Omental fat pad (tissue), 4 donors: ENCODE data around the gene TANC1. TPM values are rescaled to one million over a fixed set of nuclear protein-coding genes. Genes with fewer than 3 reads are reported as not detected.

Experiments
- ATAC-seq: fragments of 150-250 bp; one replicate; pipeline ENCODE4 v1.9.1; 2016; ENCODE audit warnings: mild to moderate bottlenecking, moderate library complexity; ENCODE audit not compliant: low FRiP score
- DNase-seq: peaks from one replicate; pipeline ENCODE4 v3.0.0-alpha.2; 2019; ENCODE audit warnings: low spot score
- total RNA-seq, 4 donors: library from RNA; depleted of rRNA; stranded (reverse); fragments of >200 nt; gene quantifications; one replicate each; pipeline ENCODE4 v1.1.0, GENCODE V29; 2016
- TF ChIP-seq, protein P1 (sequence below), 3 donors: fragments of 450-650 bp; IDR thresholded peaks; one replicate each; pipeline ENCODE4 v1.5.1; 2016 to 2017; ENCODE audit warnings: antibody characterized with exemption in 3 of 3, mild to moderate bottlenecking in 3 of 3, moderate library complexity in 2 of 3

TANC1 gene
- total RNA-seq, 4 donors from 2014 or later, result 26.4 to 72.5 (median 34.9) TPM

DNA sequence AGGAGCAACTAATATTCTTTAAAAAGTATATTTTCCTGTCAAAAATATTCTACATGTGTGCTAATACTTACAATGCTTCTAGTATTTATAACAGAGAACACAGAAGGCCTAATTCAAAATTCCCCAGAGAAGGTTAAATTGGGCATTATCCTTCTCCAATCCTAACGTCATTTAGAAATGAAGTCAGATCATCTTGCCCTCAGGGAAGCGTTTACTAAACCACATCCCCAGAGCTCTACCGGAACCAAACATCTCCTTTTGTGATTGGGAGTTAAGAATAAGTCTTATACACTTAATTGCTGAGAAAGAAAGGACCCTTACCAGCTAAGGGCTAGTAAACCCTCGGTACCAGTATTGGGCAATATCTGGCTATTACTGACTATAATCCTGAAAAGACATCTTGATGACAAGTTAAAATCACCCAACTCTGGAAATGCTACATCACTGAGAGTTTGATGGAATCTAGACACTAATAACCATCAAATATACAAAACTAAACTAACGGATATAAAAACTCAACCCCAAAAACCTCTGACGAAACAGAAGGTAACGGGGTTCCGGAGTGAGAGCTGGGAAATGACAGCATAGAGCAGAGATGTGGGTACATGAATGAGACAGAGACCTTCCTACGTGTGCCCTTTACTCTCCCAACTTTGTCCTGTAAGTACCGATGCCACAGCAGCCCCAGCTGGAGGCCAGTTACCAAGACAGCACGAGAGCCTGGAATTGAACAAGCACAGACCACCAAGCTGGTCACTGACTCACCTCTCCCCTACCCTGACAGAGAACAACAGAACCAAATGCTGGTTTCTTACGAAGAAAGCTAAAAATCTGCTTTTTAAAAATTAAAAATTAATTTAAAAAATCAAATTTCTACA, 283.1 kb downstream of the TANC1 start:
- no peak for ATAC-seq
- TF ChIP-seq, protein P1, sequence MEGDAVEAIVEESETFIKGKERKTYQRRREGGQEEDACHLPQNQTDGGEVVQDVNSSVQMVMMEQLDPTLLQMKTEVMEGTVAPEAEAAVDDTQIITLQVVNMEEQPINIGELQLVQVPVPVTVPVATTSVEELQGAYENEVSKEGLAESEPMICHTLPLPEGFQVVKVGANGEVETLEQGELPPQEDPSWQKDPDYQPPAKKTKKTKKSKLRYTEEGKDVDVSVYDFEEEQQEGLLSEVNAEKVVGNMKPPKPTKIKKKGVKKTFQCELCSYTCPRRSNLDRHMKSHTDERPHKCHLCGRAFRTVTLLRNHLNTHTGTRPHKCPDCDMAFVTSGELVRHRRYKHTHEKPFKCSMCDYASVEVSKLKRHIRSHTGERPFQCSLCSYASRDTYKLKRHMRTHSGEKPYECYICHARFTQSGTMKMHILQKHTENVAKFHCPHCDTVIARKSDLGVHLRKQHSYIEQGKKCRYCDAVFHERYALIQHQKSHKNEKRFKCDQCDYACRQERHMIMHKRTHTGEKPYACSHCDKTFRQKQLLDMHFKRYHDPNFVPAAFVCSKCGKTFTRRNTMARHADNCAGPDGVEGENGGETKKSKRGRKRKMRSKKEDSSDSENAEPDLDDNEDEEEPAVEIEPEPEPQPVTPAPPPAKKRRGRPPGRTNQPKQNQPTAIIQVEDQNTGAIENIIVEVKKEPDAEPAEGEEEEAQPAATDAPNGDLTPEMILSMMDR (IDR thresholded peaks at IDR 0.05), result no peak
- DNase-seq, result no peak

DNA sequence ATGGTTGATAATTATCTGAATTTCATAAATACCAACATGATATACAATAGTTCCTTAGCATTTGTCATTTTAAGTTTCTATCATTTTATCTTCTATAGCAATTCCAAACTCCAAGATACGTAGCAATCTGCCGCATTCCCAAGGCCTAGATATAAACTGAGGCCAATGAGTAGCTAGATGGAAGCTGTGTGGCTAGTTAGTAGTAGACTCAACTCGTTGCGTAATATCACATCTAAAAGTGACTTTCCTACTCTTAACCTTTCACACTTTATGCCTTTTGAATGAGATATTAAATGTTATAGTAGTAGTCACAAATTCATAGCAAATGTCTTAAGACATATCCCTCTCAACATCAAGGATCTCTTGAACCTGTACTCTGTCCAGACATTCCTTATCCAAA, 284.5 kb downstream of the TANC1 start:
- DNase-seq (no peak), ATAC-seq (no peak)
- TF ChIP-seq, protein P1 (IDR thresholded peaks at IDR 0.05), result no peak

GRCh38 chr2:159256159-159256558, 287.7 kb downstream of the TANC1 start:
- no peak for DNase-seq
- no peak for ATAC-seq
- TF ChIP-seq, protein P1 (IDR thresholded peaks at IDR 0.05), result no peak

DNA sequence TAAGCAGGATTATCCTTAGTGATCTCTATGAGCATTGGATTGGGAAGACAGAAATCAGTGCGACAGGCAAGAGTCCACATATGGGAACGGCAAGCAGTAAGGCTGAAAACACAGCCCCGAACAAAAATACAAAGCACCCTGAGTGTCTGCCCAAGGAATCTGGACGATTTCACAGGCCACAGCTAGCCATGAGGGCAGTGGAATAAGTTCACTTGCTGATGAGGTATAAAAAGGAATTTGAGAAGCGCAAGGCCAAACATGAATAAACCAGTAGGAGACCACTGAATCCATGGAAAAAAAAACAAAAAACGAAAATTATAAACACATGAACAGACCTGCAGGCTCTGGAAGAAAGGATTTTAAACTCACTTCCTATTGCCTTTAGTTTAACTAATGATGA, 293.8 kb downstream of the TANC1 start:
- ATAC-seq (no peak), DNase-seq (no peak)
- TF ChIP-seq, protein P1 (IDR thresholded peaks at IDR 0.05), result no peak

GRCh38 chr2:159262904-159263303, 294.5 kb downstream of the TANC1 start:
- ATAC-seq (no peak), DNase-seq (no peak)
- TF ChIP-seq, protein P1 (IDR thresholded peaks at IDR 0.05), result no peak

DNA sequence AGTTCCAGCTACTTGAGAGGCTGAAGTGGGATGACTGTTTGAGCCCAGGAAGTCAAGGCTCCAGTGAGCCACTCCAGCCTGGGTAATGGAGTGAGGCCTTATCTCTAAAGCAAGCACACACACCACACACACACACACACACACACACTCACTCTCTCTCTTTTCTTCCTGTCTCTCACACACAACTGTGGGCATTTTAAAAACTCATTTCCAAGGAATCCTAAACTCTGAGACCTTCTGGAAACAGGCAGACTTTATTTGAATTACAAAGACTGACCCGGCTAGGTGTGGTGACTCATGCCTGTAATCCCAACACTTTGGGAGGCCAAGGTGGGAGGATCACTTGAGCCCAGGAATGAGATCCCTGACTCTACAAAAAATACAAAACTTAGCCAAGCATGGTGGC, 296.7 kb downstream of the TANC1 start:
- TF ChIP-seq, protein P1 (IDR thresholded peaks at IDR 0.05), result no peak
- ATAC-seq, result no peak
- DNase-seq, result no peak

DNA sequence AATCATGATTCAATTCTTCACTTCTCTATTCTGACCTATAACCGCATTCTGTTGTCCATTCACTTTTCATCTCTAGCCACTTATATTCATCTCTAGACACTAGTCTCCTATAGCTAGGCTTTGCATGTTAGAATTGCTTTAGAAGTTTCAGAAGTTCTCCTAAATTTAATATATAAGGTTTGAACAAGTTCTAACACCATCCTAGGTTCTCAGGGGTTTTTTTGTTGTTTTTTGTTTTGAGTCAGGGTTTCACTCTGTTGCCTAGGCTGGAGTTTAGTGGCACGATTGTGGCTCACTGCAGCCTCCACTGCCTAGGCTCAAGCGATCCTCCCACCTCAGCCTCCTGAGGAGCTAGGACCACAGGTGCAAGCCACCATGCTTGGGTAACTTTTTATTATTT, 298.1 kb downstream of the TANC1 start:
- no peak for ATAC-seq
- TF ChIP-seq, protein P1 (IDR thresholded peaks at IDR 0.05), result no peak
- no peak for DNase-seq
